B cell (primary cell): ENCODE measurements around the gene GAP43.

Experiments used
- CTCF ChIP-seq: fragments of 200-600 bp; IDR thresholded peaks from one replicate; pipeline ENCODE4 v1.8.0; 2022; ENCODE audit warnings: antibody characterized with exemption, mild to moderate bottlenecking
- EZH2 ChIP-seq: IDR thresholded peaks from 2 replicates; pipeline ENCODE4 v1.6.1; 2012; ENCODE audit warnings: borderline replicate concordance, low read depth, mild to moderate bottlenecking, moderate library complexity, low read length; ENCODE audit not compliant: insufficient read depth, poor library complexity, severe bottlenecking

- TF ChIP-seq EZH2: no peak
- TF ChIP-seq CTCF: no peak
Observed at GRCh38 chr3:115580566-115580965, 42.7 kb upstream of the GAP43 start.
